ENCODE results near the gene NF1. TPM values are rescaled to one million over a fixed set of nuclear protein-coding genes. Genes with fewer than 3 reads are reported as not detected.

The NF1 gene, protein sequence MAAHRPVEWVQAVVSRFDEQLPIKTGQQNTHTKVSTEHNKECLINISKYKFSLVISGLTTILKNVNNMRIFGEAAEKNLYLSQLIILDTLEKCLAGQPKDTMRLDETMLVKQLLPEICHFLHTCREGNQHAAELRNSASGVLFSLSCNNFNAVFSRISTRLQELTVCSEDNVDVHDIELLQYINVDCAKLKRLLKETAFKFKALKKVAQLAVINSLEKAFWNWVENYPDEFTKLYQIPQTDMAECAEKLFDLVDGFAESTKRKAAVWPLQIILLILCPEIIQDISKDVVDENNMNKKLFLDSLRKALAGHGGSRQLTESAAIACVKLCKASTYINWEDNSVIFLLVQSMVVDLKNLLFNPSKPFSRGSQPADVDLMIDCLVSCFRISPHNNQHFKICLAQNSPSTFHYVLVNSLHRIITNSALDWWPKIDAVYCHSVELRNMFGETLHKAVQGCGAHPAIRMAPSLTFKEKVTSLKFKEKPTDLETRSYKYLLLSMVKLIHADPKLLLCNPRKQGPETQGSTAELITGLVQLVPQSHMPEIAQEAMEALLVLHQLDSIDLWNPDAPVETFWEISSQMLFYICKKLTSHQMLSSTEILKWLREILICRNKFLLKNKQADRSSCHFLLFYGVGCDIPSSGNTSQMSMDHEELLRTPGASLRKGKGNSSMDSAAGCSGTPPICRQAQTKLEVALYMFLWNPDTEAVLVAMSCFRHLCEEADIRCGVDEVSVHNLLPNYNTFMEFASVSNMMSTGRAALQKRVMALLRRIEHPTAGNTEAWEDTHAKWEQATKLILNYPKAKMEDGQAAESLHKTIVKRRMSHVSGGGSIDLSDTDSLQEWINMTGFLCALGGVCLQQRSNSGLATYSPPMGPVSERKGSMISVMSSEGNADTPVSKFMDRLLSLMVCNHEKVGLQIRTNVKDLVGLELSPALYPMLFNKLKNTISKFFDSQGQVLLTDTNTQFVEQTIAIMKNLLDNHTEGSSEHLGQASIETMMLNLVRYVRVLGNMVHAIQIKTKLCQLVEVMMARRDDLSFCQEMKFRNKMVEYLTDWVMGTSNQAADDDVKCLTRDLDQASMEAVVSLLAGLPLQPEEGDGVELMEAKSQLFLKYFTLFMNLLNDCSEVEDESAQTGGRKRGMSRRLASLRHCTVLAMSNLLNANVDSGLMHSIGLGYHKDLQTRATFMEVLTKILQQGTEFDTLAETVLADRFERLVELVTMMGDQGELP (N-terminal part only)
- 171 TPM for total RNA-seq

DNA sequence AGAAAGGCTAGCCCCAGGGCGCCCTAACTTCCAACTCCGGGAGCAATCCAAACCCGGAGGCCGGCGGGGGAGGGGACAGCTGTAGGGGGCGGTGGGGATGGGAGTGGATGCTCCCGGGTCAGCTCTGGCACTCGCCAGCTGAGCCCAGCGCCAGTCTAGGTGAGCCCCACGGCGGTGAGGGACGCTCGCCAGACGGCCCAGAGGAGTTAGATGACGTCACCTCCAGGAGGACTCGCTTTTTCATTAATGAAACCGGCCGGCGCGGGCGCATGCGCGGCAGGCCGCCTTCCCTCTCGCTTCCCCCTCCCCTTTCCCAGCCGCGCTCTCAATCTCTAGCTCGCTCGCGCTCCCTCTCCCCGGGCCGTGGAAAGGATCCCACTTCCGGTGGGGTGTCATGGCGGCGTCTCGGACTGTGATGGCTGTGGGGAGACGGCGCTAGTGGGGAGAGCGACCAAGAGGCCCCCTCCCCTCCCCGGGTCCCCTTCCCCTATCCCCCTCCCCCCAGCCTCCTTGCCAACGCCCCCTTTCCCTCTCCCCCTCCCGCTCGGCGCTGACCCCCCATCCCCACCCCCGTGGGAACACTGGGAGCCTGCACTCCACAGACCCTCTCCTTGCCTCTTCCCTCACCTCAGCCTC lies at the start of gene NF1:
TSS of gene NF1 (plus strand) at position 378 of the 636 bp plus-strand sequence. CDS start 333 bp downstream, outside the sequence.

DNA sequence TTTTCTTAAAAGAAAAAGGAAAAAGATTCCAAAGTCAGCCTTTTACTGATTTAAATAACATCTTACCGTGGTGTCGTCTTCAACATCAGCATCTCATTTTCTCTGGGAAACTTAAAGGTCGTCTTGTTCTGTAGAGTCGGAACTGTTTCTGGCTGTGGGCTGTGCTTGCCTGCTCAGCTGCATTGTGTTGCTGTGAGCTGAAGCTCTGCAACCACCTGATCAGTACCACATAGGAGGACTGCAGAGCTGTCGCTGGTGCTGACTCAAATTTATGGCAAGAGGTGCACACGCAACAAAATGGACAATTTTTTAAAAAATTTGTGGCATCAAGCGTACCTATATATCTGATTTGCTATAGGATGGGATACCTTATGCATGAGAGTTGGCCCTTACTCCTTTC lies 202.3 kb downstream of the NF1 start, which contains the start of gene OMG:
TSS of gene OMG (minus strand) at position 150 of the 400 bp plus-strand sequence. CDS start 908 bp downstream, outside the sequence.

DNA sequence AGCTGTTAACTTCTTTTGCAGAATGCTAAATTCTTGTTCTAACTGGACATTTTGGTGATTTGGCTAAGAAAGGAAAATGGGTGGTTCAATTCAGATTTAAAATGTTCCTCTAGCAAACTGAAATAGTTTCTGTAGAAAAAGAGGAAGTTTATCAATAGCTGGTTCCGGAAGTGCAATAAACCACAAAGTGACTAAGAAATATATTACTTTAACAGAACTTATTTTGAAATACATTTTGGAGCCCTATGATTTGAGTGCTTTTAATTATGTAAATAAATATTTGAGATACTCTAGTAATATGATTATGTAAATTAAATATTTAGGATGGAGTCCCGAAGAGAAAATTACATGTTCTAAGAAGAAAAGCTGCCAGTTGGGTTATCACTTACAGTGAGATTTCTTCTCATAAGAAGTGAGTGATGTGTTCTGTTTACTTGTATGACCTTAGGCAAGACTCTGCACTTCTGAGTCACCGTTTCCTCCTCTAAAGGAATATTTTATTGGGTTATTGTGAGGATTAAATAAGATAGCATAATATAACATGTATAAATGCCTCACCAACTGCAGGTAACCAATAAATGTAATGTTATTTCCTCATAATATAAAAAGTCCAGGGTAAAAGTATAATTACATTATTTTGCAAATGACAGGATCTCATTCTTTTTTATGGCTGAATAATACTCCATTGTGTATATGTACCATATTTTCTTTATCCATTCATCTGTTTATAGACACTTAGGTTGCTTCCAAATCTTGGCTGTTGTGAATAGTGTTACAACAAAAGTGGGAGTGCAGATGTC lies 219.4 kb downstream of the NF1 start, which contains the start of gene EVI2B:
TSS of gene EVI2B (minus strand) at position 73 of the 800 bp plus-strand sequence. CDS start 8,445 bp downstream, outside the sequence.

DNA sequence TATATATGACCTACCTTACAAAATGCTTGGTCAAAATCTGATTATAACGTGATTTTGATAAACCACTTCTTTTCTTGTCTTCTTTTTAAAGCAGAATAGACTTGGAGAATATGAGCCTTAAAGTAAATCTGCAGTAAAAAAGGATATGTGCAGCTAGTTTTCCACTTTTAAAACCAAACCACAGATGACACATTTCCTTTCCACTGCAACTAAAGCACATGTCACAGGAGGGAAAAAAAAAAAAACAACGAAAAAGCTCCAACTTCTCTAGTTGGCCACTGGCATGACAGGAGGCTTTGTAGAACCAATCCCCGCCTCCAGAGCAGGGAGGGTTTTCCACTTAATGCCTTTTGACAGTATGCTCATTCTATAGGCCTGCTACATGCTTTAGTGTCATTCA lies 226.7 kb downstream of the NF1 start, which contains the start of gene EVI2A:
TSS of gene EVI2A (minus strand) at position 142 of the 400 bp plus-strand sequence. CDS start 2,609 bp downstream, outside the sequence.

DNA sequence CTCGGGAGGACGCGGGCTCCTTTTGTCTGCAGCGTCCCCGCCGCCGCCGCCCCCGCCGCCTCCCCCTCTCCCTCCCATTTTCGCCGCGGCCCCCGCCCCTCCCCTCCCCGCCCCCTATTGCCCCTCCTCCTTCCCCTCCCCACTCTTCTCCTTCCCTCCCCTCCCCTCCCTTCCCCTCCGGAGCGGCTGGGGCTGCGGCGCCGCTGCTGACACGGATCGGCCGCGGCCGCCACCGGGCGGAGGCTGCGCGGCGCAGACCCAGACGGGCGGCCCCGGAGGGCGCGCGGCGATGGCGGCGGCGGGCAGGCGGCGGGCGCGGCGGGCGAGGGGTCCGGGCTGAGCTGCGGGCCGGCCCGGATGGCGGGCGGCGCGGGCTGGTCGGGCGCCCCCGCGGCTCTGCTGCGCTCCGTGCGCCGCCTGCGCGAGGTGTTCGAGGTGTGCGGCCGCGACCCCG lies 296.7 kb downstream of the NF1 start, which contains the start of gene RAB11FIP4:
TSS of gene RAB11FIP4 (plus strand) at position 180 of the 454 bp plus-strand sequence. CDS start at position 358, 178 bp downstream.

Other genes starting within 250 kb of the NF1 start
- gene TEFM, start 188.7 kb upstream of the NF1 start, total RNA-seq: 30.8 TPM
- 5.5 TPM for gene ADAP2, start 173.0 kb upstream of the NF1 start, total RNA-seq
- 9.6 TPM for gene RNF135, start 123.9 kb upstream of the NF1 start, total RNA-seq
- gene OMG, start 202.3 kb downstream of the NF1 start, total RNA-seq: 3.0 TPM
- gene EVI2B, start 219.1 kb downstream of the NF1 start, total RNA-seq: 2.5 TPM
- 2.3 TPM for gene EVI2A, start 226.6 kb downstream of the NF1 start, total RNA-seq

Measured in camera-type eye (tissue), 1 donor.